Endothelial cell of umbilical vein (primary cell): ENCODE results near the gene FRK. TPM values are rescaled to one million over a fixed set of nuclear protein-coding genes. Genes with fewer than 3 reads are reported as not detected.

ENCODE experiments used
- BruUV-seq: library from RNA; stranded (reverse); fragments of 400-500 nt; replicated peaks from 2 replicates; lab custom pipeline; 2021; lab: Mats Ljungman, UMichigan
- CTCF ChIA-PET: fragments of 300-600, 350-600 bp; sonication (Branson Sonifier 250); formaldehyde crosslinking; loops from one replicate; lab custom pipeline; 2021; ENCODE audit warnings: antibody characterized with exemption, inconsistent platforms; lab: Charles Lee
- POLR2A ChIA-PET: fragments of 300-600, 350-600 bp; sonication (Branson Sonifier 250); formaldehyde crosslinking; loops from one replicate; lab custom pipeline; 2021; ENCODE audit warnings: antibody characterized with exemption, inconsistent platforms; lab: Charles Lee
- DNase-seq: peaks from one replicate; pipeline ENCODE4 v3.0.0-alpha.2; 2011; ENCODE audit warnings: low read depth, low spot score
- FAIRE-seq: peaks from 2 replicates; lab custom pipeline; 2011; peaks lifted over from hg19 to GRCh38; lab: Jason Lieb, UNC
- H2AFZ ChIP-seq: 2 replicates; pipeline ENCODE4 v1.6.0; 2012; ENCODE audit warnings: low read depth, low read length, control low read depth, inconsistent platforms
- H3K27ac ChIP-seq: 2 replicates; pipeline ENCODE4 v1.5.1; 2011; ENCODE audit warnings: low read depth, mild to moderate bottlenecking, control low read depth, low read length, moderate library complexity; ENCODE audit not compliant: insufficient read depth
- H3K27me3 ChIP-seq, 2 experiments: 2 replicates each; pipeline versions ENCODE4 v1.6.0 to v1.6.1; 2011; ENCODE audit warnings: low read length in 2 of 2, mixed read lengths in 1 of 2; ENCODE audit not compliant: control insufficient read depth in 2 of 2, insufficient read depth in 2 of 2
- H3K36me3 ChIP-seq, 2 experiments: 2 replicates in 1 of 2; 3 replicates in 1 of 2; pipeline ENCODE4 v1.5.1; 2011; ENCODE audit warnings: low read length in 2 of 2, mild to moderate bottlenecking in 1 of 2, moderate library complexity in 1 of 2; ENCODE audit not compliant: control insufficient read depth in 2 of 2, insufficient read depth in 2 of 2; ENCODE audit errors: extremely low read depth in 1 of 2
- H3K4me1 ChIP-seq: 3 replicates; pipeline ENCODE4 v1.5.1; 2011; ENCODE audit warnings: mild to moderate bottlenecking, low read length; ENCODE audit not compliant: control insufficient read depth, insufficient read depth; ENCODE audit errors: extremely low read depth
- H3K4me2 ChIP-seq: 2 replicates; pipeline ENCODE4 v1.6.1; 2011; ENCODE audit warnings: low read length, control low read depth, mixed read lengths; ENCODE audit not compliant: insufficient read depth
- H3K4me3 ChIP-seq, 3 experiments: fragments of 200-600 bp in 1 of 3; sonication (generic), shearing (Covaris generic) in 1 of 3; replicated peaks in 1 of 3; 2 replicates each; pipeline ENCODE4 v1.5.1; 2011 to 2016; ENCODE audit warnings: control low read depth in 3 of 3, low read length in 3 of 3, mild to moderate bottlenecking in 2 of 3, inconsistent platforms in 1 of 3, low read depth in 1 of 3, moderate library complexity in 1 of 3; ENCODE audit not compliant: insufficient read depth in 1 of 3
- H3K79me2 ChIP-seq: 2 replicates; pipeline ENCODE4 v1.6.0; 2012; ENCODE audit warnings: low read length, inconsistent platforms; ENCODE audit not compliant: control insufficient read depth, insufficient read depth
- H3K9ac ChIP-seq: replicated peaks from 2 replicates; pipeline ENCODE3; 2011; ENCODE audit warnings: low read length, control low read depth; ENCODE audit not compliant: insufficient read depth; ENCODE audit errors: extremely low read depth
- H3K9me1 ChIP-seq: replicated peaks from 3 replicates; pipeline ENCODE4 v1.6.0; 2011; ENCODE audit warnings: mild to moderate bottlenecking, low read length; ENCODE audit not compliant: control insufficient read depth, insufficient read depth; ENCODE audit errors: extremely low read depth
- H3K9me3 ChIP-seq: replicated peaks from 2 replicates; pipeline ENCODE4 v1.5.1; 2012; ENCODE audit warnings: low read length, inconsistent platforms; ENCODE audit not compliant: control insufficient read depth, insufficient read depth
- H4K20me1 ChIP-seq: replicated peaks from 2 replicates; pipeline ENCODE3; 2011; ENCODE audit warnings: mild to moderate bottlenecking, low read length; ENCODE audit not compliant: control insufficient read depth, insufficient read depth; ENCODE audit errors: extremely low read depth
- EZH2 ChIP-seq: IDR thresholded peaks from 2 replicates; pipeline ENCODE4 v1.6.1; 2012; ENCODE audit warnings: borderline replicate concordance, low read depth, mild to moderate bottlenecking, moderate library complexity, low read length, inconsistent platforms; ENCODE audit not compliant: severe bottlenecking
- FOS ChIP-seq: IDR thresholded peaks from 2 replicates; pipeline ENCODE4 v1.6.1; 2011; ENCODE audit warnings: mild to moderate bottlenecking, low read length, moderate library complexity, borderline replicate concordance; ENCODE audit not compliant: insufficient read depth
- GATA2 ChIP-seq: IDR thresholded peaks from 2 replicates; pipeline ENCODE4 v1.7.0; 2011; ENCODE audit warnings: low read depth, mild to moderate bottlenecking, moderate library complexity, mixed read lengths, low read length; ENCODE audit not compliant: insufficient read length, insufficient read depth
- JUN ChIP-seq: IDR thresholded peaks from 2 replicates; pipeline ENCODE4 v1.6.1; 2011; ENCODE audit warnings: borderline replicate concordance, low read depth; ENCODE audit not compliant: insufficient read length, insufficient read depth
- MYC ChIP-seq: IDR thresholded peaks from one replicate; pipeline ENCODE4 v1.6.1; 2011; ENCODE audit warnings: mild to moderate bottlenecking, low read depth, low read length
- POLR2A ChIP-seq: IDR thresholded peaks from 2 replicates; pipeline ENCODE4 v1.6.1; 2012; ENCODE audit warnings: low read depth, mild to moderate bottlenecking, control low read depth, low read length
- POLR2AphosphoS5 ChIP-seq: IDR thresholded peaks from 2 replicates; pipeline ENCODE4 v1.6.1; 2012; ENCODE audit warnings: low read depth, mild to moderate bottlenecking, control low read depth, low read length, moderate library complexity; ENCODE audit not compliant: insufficient read depth
- dilution Hi-C: fragments of 300-500 bp; cut with MboI; formaldehyde crosslinking; loops from one replicate; pipeline ENCODE4 v1.15.0; 2019; ENCODE audit warnings: low sequenced_read_pairs; ENCODE audit not compliant: extremely low pct_ligation_motif_present
- intact Hi-C: fragments of 100-400 bp; cut with micrococcal nuclease; formaldehyde crosslinking; loops from one replicate; pipeline ENCODE4 v1.10.0; 2022
- polyA plus RNA-seq, 4 experiments: library from polyadenylated mRNA; depleted of rRNA in 3 of 4; stranded (reverse) in 3 of 4; unstranded in 1 of 4; fragments of >200 nt; gene quantifications; 2 replicates each; pipeline versions ENCODE4 v1.2.1 to v1.2.3, GENCODE V29; 2011 to 2012; ENCODE audit warnings: missing spikeins in 1 of 4
- total RNA-seq: library from RNA; stranded (reverse); gene quantifications from 2 replicates; pipeline ENCODE4 v1.2.3, GENCODE V29; 2021
- TF ChIP-seq, protein P1 (sequence below), 2 donors: IDR thresholded peaks; 1 replicate in 1 of 2; 2 replicates in 1 of 2; pipeline ENCODE4 v1.5.1; 2011; ENCODE audit warnings: low read length in 2 of 2, mild to moderate bottlenecking in 2 of 2, moderate library complexity in 2 of 2, control low read depth in 1 of 2, inconsistent platforms in 1 of 2, low read depth in 1 of 2; ENCODE audit not compliant: insufficient read depth in 1 of 2; ENCODE audit errors: extremely low read depth in 1 of 2
- TF ChIP-seq, protein P2 (sequence below): IDR thresholded peaks from 2 replicates; pipeline ENCODE4 v1.6.1; 2011; ENCODE audit not compliant: insufficient read depth, insufficient read length

Gene FRK
- total and polyA plus RNA-seq, 2 donors (not counting 3 experiments of a cell fraction or from before 2014, with no cell fraction given): 0.01 TPM; not detected in 1

GRCh38 chr6:116002756-116003155 lies 57.9 kb downstream of the FRK start:
- Histone ChIP-seq H3K4me1 (no peaks in the 10 kb centered on the region), H3K79me2 (no peaks in the 10 kb centered on the region), H3K27ac (no peak overlapping the region), H3K9ac (no peak overlapping the region), H3K9me3 (no peaks in the 10 kb centered on the region), H3K27me3 (no peaks in the 10 kb centered on the region), H3K36me3 (no peaks in the 10 kb centered on the region), H3K9me1 (no peaks in the 10 kb centered on the region), H3K4me3 (no peak overlapping the region), H3K4me2 (no peak overlapping the region), H4K20me1 (no peaks in the 10 kb centered on the region), H2AFZ (no peak overlapping the region)
- TF ChIP-seq EZH2: no peak
- no peak for TF ChIP-seq POLR2A
- TF ChIP-seq POLR2AphosphoS5: no peak
- no peak for TF ChIP-seq FOS
- no peak for TF ChIP-seq JUN
- TF ChIP-seq, protein P1, sequence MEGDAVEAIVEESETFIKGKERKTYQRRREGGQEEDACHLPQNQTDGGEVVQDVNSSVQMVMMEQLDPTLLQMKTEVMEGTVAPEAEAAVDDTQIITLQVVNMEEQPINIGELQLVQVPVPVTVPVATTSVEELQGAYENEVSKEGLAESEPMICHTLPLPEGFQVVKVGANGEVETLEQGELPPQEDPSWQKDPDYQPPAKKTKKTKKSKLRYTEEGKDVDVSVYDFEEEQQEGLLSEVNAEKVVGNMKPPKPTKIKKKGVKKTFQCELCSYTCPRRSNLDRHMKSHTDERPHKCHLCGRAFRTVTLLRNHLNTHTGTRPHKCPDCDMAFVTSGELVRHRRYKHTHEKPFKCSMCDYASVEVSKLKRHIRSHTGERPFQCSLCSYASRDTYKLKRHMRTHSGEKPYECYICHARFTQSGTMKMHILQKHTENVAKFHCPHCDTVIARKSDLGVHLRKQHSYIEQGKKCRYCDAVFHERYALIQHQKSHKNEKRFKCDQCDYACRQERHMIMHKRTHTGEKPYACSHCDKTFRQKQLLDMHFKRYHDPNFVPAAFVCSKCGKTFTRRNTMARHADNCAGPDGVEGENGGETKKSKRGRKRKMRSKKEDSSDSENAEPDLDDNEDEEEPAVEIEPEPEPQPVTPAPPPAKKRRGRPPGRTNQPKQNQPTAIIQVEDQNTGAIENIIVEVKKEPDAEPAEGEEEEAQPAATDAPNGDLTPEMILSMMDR (IDR thresholded peaks at IDR 0.05; ENCODE audit: extremely low read depth in 1 of 2, insufficient read depth in 1 of 2, low read depth in 1 of 2, low read length in 2 of 2): no peak
- no peak for DNase-seq
- dilution Hi-C loops: no loop called here
- FAIRE-seq: no peak
- ChIA-PET CTCF (no interaction called here), POLR2A (no interaction called here)
- BruUV-seq: no TSS peak
- intact Hi-C loops: no loop called here

GRCh38 chr6:115999235-115999634 lies 61.5 kb downstream of the FRK start:
- Histone ChIP-seq H4K20me1 (no peaks in the 10 kb centered on the region), H3K4me1 (no peaks in the 10 kb centered on the region), H3K9ac (no peak overlapping the region), H3K4me3 (no peak overlapping the region), H3K4me2 (no peak overlapping the region), H3K79me2 (no peaks in the 10 kb centered on the region), H3K36me3 (no peaks in the 10 kb centered on the region), H3K27me3 (peaks cover 0 to 3% of the 10 kb centered on the region in 2 experiments), H3K9me3 (no peaks in the 10 kb centered on the region), H3K27ac (no peak overlapping the region), H3K9me1 (no peaks in the 10 kb centered on the region), H2AFZ (no peak overlapping the region)
- TF ChIP-seq POLR2AphosphoS5 (no peak), POLR2A (no peak), JUN (no peak), EZH2 (no peak), MYC (no peak), FOS (no peak), GATA2 (no peak)
- TF ChIP-seq, protein P2, sequence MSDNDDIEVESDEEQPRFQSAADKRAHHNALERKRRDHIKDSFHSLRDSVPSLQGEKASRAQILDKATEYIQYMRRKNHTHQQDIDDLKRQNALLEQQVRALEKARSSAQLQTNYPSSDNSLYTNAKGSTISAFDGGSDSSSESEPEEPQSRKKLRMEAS: no peak
- TF ChIP-seq, protein P1 (IDR thresholded peaks at IDR 0.05; ENCODE audit: extremely low read depth in 1 of 2, insufficient read depth in 1 of 2, low read depth in 1 of 2, low read length in 2 of 2): no peak
- DNase-seq: no peak
- POLR2A ChIA-PET: no interaction called here
- dilution Hi-C loops (no loop called here), intact Hi-C loops (no loop called here)
- no peak for FAIRE-seq
- CTCF ChIA-PET: interaction anchor here (0.5 to 3.8 kb wide), 3 partner anchors 10 to 773 kb away, joined by 3 to 19 read pairs (median 3); no protein-coding TSS in a partner anchor
- BruUV-seq: no TSS peak
